Cerebellar nuclear complex (tissue), 1 donor: ENCODE data around the gene TNFRSF13B.
"Not testable (repeated sequence)": the region's sequence is repeated elsewhere in the genome, so short reads cannot be mapped to it uniquely, and the experiment has no call there.

Source experiments
- DNase-seq, 2 experiments: peaks; one replicate each; lab custom pipeline; 2025; lab: John Stamatoyannopoulos, UW

The TNFRSF13B gene

DNA sequence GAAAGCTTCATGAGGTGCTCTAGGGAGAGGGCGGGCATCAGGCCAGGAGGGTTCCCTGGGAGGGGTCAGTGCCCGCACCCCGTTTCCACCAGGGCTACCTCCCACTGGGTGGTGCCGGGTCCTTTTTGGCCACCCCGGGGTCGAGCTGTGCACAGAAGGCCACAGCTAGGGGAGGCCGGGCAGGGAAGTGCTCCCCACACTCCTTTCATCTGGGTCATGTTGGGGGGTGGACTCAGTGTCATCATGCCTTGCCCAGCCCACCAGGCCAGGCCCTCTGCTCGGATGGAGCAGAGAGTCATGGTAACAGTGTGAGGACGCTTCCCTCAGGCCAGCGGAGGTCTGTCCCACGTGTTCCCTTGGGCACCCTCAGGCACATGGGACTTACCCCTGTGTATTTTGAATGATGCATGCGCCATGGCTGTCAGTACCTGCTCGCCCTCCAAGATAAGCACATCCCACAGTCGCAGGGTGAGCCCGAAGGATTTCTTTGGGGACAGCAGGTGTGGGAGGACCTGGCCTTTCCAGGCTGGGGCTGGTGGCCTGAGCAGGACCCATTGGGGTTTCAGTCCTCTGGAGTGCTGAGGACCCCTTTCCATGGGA, 46.4 kb downstream of the TNFRSF13B start:
- no peak for DNase-seq

DNA sequence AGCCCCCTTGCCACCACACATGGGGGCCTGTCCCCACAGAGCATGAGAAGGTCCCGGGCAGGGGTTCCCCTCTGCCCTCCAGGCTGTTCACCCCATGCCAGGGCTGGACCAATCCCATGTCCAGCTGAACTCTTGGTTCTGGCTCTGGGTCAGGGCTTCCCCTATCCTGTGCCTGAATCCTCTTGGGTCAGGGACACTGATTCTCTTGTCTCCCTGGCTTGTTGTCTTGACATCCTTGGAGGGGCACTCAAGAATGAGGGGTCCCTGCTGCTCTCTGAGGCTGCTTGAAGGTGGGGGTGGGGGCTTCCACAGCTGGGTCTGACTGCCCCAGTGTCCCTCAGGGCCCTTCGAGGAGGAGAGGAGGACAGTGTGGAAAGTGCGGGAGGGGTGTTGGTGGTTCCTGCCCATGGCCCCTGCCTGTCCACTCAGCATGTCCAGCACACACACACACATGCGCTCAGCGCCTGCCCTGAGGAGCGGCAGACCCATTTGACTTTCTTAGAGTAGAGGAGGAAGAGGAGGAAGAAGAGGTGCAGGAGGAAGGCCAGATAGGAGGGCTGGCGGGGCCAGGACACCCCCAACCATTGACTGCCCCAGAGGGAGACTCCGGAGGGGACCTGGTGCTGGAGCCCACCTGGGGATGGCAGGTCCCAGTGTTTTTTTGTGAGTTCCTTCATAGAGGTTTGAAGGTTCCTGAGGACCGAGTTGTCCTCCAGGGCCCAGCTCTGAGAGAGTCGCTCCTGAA, 47.0 kb downstream of the TNFRSF13B start:
- no peak for DNase-seq

DNA sequence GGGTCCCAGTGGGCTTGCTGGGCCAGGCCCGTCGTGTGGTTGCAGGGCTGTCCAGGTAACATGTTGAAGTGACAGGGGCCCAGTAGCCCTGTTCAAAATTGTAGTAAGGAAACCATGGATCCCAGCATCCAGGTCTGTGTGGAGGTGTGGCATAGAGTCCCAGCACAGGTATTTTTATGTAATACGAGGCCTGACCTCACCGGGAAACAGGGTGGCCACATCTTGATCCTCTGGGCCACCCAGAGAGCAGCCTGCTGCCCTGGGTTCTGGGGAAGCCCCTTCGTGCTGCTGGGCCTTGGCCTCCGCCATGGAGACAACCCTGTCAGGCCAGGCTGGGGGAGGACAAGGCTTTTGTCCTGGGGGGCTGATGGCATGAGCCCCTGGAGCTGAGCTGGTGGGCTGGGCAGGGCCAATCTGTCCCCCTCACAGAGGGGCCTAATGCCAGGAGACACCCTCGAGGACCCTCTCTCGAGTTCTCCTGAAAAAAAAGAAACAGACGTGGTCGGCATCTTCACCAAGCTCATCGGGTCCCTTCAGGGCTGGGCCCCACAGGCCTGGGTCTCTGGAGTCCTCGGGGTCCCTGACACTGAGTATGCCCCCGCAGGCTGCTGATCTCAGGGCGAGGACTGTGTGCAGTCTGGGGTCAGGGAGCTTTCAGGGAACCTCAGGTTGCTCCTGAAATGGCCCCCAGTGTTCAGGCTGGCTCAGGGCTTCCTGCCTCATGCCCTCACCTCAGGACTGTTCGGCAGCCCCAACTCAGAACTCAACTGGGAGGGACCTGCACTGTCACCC, 47.8 kb downstream of the TNFRSF13B start:
- no peak for DNase-seq

DNA sequence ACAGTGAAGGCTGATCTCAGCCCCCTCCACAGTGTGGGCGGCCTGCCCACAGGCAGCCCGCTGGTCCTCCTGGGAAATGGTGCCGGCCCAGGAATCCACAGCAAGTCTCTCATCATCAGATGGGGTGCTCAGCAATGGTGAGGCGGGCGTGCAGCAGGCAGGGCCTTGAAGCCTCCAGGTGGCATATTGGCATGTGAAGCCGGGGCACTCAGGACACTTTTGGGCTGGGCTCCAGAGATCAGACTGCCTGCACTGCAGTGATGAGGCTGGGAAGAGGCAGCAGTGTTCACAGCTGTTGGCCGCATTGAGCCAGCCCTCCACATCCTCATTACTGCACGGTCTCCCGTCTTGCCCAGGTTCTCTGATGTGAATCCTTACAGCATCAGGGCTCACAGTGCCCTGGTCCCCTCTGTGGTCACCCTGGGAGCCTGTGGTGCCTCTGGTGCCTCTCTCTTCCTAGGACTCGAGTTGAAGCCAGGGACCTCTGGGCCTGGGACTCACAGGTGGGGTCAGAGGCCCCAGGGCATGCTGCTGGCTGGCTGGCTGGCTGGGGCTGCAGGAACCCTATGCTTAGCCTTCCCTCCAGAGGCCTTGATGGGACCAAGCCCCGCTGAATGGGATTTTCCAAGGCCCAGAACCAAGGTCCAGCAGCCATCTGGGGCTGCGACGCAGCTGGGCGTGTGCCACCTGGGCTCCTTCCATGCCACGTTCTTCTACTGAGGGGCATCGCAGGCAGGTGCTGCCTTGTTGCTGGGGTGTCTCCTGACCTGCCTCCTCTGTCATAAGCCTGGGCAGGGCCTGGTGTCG, 48.6 kb downstream of the TNFRSF13B start:
- DNase-seq: no peak

DNA sequence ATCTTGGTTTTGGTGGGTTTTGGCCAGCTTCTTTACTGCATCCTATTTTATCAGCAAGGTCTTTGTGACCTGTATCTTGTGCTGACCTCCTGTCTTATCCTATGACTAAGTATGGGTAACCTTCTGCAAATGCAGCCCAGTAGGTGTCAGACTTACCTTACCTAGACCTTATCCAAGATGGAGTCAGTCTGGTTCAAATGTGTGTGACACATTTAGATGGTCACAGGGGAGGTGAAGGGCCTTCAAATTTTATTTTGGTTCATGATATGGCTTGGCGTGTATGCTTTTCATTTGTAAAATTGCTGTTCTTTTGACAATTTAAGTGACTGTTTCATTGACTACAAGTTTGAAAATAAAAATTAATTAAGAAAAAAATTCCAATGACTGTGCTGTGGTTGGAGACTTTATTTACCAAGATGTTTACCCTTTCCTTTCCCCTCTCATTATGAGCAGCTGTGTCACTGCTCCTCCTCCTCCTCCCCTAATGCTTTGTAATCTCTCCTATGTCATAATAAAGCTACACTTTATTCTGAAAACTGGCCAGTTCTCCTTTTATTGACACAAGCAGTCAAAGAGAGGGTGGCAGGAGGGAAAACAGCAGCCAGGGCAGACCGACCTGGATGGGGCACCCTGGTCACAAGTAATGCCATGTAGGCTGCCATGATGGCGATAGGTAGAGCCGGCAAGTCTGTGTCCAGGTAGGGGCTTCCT, 49.4 kb downstream of the TNFRSF13B start:
- no peak for DNase-seq

- not testable (repeated sequence) for DNase-seq
Measured at GRCh38 chr17:16921451-16921850, 50.5 kb downstream of the TNFRSF13B start.

DNA sequence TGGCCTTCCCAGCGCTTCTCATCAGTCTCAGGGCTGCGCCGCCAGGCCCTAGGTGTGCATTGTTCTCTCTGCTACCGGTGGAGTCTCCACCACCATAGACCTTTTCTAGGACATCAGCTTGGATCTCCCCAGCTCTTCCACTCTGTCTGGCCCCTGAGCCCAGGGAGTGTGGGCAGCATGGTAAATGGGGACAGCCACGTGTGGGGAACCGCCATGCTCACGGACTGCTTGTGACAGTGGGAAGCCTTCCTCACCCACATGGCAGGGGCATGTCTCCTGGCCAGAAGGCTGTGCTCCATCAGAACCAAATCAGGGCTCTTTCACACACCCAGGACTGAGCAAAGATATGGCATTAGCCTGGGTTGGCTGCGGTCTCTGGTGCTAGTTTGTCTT, 51.3 kb downstream of the TNFRSF13B start:
- DNase-seq: no peak

- DNase-seq: no peak
Measured at GRCh38 chr17:16919663-16920627, 52.0 kb downstream of the TNFRSF13B start.

- no peak for DNase-seq
Measured at GRCh38 chr17:16918443-16918842, 53.5 kb downstream of the TNFRSF13B start.

GRCh38 chr17:16917671-16918394, 54.1 kb downstream of the TNFRSF13B start:
- DNase-seq: no peak

DNA sequence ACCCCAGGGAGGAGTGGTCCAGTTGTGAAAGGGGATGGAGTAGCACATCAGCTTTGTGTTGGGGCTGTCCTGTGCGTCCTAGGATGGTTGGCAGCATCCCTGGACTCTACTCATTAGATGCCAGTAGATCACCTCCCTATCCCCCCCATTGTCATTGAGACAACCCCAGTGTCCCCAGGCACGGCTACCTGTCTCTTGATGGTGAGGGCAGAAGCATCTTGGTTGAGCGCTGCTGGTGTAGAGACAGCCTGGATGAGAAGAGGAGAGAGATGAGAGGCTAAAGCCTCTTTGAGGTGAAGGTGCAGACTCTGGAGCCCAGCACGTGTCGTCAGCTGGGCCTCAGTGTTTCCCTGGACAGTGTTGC, 55.4 kb downstream of the TNFRSF13B start:
- DNase-seq: no peak

- DNase-seq: no peak
Measured at GRCh38 chr17:16915752-16916556, 56.0 kb downstream of the TNFRSF13B start.

DNA sequence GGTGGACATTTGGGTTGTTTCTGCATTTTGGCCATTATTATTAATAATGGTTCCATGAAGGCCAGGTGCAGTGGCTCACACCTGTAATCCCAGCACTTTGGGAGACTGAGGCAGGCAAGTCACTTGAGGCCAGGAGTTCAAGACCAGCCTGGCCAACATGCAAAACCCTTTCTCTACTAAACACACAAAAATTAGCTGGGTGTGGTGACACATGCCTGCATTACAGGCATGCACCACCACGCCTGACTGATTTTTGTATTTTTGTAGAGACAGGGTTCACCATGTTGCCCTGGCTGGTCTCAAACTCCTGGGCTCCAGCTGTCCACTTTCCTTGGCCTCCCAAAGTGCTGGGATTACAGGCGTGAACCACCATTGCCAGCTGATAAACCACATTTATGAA, 58.5 kb downstream of the TNFRSF13B start:
- DNase-seq: no peak

- DNase-seq: no peak
Measured at GRCh38 chr17:16912021-16912962, 59.6 kb downstream of the TNFRSF13B start.

GRCh38 chr17:16911141-16911937, 60.6 kb downstream of the TNFRSF13B start:
- no peak for DNase-seq

GRCh38 chr17:16910341-16910740, 61.6 kb downstream of the TNFRSF13B start:
- no peak for DNase-seq
